ENCODE results near the gene PIGN.

The PIGN gene

DNA sequence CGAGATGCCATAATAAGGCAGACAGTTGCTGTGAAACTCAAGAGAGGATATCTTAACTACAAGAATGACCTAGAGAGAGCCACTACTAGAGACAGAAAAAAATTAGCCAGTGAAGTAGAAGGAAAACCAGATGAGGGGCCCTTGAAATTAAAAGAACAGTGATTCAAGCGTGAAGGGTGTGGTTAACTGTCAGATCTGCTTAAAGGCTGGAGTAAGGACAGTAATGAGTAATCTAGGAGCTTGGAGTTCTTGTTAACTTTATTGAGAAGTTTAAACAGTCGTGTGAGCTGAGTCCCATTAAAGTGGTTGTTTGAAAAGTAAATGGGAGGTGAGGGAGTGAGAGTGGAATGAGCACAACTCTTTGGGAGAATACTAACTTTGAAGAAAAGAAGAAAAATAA, 21.3 kb downstream of the PIGN start:
- TF ChIP-seq, protein P1, sequence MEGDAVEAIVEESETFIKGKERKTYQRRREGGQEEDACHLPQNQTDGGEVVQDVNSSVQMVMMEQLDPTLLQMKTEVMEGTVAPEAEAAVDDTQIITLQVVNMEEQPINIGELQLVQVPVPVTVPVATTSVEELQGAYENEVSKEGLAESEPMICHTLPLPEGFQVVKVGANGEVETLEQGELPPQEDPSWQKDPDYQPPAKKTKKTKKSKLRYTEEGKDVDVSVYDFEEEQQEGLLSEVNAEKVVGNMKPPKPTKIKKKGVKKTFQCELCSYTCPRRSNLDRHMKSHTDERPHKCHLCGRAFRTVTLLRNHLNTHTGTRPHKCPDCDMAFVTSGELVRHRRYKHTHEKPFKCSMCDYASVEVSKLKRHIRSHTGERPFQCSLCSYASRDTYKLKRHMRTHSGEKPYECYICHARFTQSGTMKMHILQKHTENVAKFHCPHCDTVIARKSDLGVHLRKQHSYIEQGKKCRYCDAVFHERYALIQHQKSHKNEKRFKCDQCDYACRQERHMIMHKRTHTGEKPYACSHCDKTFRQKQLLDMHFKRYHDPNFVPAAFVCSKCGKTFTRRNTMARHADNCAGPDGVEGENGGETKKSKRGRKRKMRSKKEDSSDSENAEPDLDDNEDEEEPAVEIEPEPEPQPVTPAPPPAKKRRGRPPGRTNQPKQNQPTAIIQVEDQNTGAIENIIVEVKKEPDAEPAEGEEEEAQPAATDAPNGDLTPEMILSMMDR (IDR thresholded peaks at IDR 0.05): no peak
- Histone ChIP-seq H3K4me1 (ENCODE audit: control insufficient read depth in 1 of 2, insufficient read depth in 1 of 2, low read depth in 1 of 2, low read length in 1 of 2) (peaks cover 0 to 6% of the 10 kb centered on the region in 2 experiments), H3K27ac (no peak overlapping the region), H3K4me3 (ENCODE audit: low read depth in 1 of 2, low read length in 1 of 2) (no peak overlapping the region), H3K9me3 (no peaks in the 10 kb centered on the region), H3K27me3 (no peaks in the 10 kb centered on the region), H3K36me3 (no peaks in the 10 kb centered on the region)

DNA sequence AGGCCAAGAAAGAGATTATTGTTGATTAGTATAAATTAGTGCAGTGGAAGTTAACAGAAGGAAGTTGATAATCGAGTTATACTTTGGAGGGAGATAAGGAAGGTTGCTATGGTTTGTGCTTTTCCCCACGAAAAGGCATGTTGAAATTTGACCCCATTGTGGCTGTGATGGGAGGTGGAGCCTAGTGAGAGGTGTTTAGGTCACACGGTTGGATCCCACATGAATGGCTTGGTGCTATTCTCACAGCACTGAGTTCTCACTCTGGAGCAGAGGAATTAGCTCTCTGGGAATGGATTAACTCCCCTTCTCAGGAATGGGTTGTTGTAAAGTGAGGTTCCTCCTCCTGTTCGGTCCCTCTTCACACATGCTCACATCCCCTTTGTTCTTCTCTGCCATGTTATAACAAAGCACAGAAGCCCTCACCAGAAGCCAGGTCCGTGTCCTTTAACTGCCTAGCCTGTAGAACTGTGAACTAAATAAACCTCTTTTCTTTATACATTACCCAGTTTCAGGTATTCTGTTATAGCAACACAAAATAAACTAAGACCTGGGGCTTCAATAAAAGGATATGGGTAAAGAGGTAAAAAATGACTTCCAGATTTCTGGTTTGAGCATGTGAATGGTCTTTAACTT, 21.9 kb downstream of the PIGN start:
- H3K27ac ChIP-seq: no peak overlapping the region

DNA sequence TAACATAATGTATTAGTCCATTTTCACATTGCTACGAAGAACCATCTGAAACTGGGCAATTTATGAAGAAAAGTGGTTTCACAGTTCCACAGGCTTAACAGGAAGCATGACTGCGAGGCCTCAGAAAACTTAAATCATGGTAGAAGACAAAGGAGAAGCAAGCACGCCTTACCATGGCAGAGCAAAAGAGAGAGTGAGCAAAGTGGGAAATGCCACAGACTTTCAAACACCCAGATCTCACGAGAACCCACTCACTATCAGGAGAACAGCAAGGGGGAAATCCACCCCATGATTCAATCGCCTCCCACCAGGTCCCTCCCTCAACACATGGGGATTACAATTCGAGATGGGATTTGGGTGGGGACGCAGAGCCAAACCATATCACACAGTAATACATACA, 22.5 kb downstream of the PIGN start:
- H3K36me3 ChIP-seq: no peaks in the 10 kb centered on the region
- H3K9me3 ChIP-seq: no peaks in the 10 kb centered on the region
- no peak overlapping the region for H3K27ac ChIP-seq
- H3K4me3 ChIP-seq (ENCODE audit: low read depth in 1 of 2, low read length in 1 of 2): no peak overlapping the region
- peaks cover 0 to 6% of the 10 kb centered on the region in 2 experiments for H3K4me1 ChIP-seq (ENCODE audit: control insufficient read depth in 1 of 2, insufficient read depth in 1 of 2, low read depth in 1 of 2, low read length in 1 of 2)
- no peaks in the 10 kb centered on the region for H3K27me3 ChIP-seq
- TF ChIP-seq, protein P1 (IDR thresholded peaks at IDR 0.05): no peak

More for the DNA sequence above, 21.9 kb downstream of the PIGN start:
- H3K9me3 ChIP-seq: no peaks in the 10 kb centered on the region
- H3K27me3 ChIP-seq: no peaks in the 10 kb centered on the region
- H3K4me3 ChIP-seq (ENCODE audit: low read depth in 1 of 2, low read length in 1 of 2): no peak overlapping the region
- H3K36me3 ChIP-seq: no peaks in the 10 kb centered on the region
- TF ChIP-seq, protein P1 (IDR thresholded peaks at IDR 0.05): no peak
- H3K4me1 ChIP-seq (ENCODE audit: control insufficient read depth in 1 of 2, insufficient read depth in 1 of 2, low read depth in 1 of 2, low read length in 1 of 2): peaks cover 0 to 6% of the 10 kb centered on the region in 2 experiments

DNA sequence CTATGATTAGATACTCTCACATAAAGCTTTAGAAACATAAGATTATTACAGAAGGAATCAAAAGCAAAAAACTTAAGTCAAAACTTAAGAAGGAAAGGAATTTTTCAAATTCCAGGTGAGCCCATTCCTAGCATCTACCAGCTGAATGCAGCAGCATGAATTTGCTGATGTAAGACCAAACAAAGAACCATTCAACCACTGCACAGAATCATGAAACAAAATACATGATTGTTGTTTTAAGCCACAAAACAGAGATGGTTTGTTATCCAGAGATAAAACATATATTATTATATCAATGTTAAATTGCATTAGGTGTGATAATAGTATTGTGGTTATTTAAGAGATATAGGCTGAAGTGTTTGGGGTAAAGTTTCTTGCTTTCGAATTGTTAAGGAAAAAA, 29.0 kb downstream of the PIGN start:
- TF ChIP-seq, protein P1 (IDR thresholded peaks at IDR 0.05): no peak
- no peak overlapping the region for H3K27ac ChIP-seq
- no peaks in the 10 kb centered on the region for H3K27me3 ChIP-seq
- H3K4me3 ChIP-seq (ENCODE audit: low read depth in 1 of 2, low read length in 1 of 2): no peak overlapping the region
- H3K4me1 ChIP-seq (ENCODE audit: control insufficient read depth in 1 of 2, insufficient read depth in 1 of 2, low read depth in 1 of 2, low read length in 1 of 2): no peaks in the 10 kb centered on the region
- H3K9me3 ChIP-seq: no peaks in the 10 kb centered on the region
- peaks cover 16% of the 10 kb centered on the region for H3K36me3 ChIP-seq

DNA sequence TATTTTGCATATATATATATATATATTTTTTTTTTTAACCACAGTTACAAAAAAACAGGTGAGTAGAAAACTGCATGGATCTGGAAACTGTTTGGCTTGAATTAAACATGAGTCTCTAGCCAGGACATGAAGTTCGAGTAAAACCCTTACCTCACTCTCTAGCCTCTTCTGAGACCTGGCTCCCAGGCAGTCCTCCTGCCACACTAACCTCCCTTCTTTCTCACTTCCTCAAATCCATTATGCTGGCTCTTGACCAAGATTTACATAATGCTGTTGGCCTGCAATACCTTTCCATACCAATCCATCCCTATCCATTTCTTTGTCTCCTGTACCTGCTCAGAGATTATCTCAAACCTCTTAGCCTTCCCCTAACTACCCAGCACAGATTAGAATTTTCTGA, 34.0 kb downstream of the PIGN start:
- H3K36me3 ChIP-seq: peaks cover 17% of the 10 kb centered on the region
- no peaks in the 10 kb centered on the region for H3K27me3 ChIP-seq
- TF ChIP-seq, protein P1 (IDR thresholded peaks at IDR 0.05): no peak
- no peaks in the 10 kb centered on the region for H3K9me3 ChIP-seq
- H3K4me1 ChIP-seq (ENCODE audit: control insufficient read depth in 1 of 2, insufficient read depth in 1 of 2, low read depth in 1 of 2, low read length in 1 of 2): no peaks in the 10 kb centered on the region
- no peak overlapping the region for H3K4me3 ChIP-seq (ENCODE audit: low read depth in 1 of 2, low read length in 1 of 2)
- H3K27ac ChIP-seq: no peak overlapping the region

Measured in neutrophil (primary cell).